Fibroblast of skin of left biceps (primary cell): ENCODE results near the gene KCNK1.

Experiments used
- DNase-seq, 2 experiments: peaks; one replicate each; pipeline ENCODE4 v3.0.0-alpha.2; 2013; ENCODE audit warnings: low read depth in 2 of 2

KCNK1 gene

GRCh38 chr1:233704898-233705723, 91.2 kb downstream of the KCNK1 start:
- DNase-seq = no peak

GRCh38 chr1:233707153-233707879, 93.4 kb downstream of the KCNK1 start:
- DNase-seq = no peak

GRCh38 chr1:233707880-233708815, 94.2 kb downstream of the KCNK1 start:
- DNase-seq = no peak

- no peak for DNase-seq
Observed at GRCh38 chr1:233710031-233710430, 96.1 kb downstream of the KCNK1 start.

DNA sequence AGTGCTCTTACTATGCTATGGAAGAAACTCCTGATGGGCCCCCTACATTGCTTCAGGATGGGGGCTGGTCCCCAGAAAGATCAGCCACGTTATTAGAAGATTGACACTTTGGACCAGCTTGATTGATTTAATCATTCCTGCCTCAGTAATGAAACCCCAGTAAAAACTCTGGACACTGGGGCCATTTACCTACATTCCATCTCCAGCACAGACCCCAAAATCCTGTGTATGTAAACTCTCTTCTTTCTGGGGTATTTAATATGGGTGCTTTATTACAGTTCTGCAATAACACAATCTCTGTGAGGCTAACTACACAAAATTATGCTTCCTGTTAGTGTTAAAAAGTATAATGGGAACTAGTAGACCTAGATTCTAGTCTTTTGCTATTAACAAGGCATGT, 96.6 kb downstream of the KCNK1 start:
- no peak for DNase-seq

- no peak for DNase-seq
Observed at GRCh38 chr1:233714631-233715217, 100.8 kb downstream of the KCNK1 start.

DNA sequence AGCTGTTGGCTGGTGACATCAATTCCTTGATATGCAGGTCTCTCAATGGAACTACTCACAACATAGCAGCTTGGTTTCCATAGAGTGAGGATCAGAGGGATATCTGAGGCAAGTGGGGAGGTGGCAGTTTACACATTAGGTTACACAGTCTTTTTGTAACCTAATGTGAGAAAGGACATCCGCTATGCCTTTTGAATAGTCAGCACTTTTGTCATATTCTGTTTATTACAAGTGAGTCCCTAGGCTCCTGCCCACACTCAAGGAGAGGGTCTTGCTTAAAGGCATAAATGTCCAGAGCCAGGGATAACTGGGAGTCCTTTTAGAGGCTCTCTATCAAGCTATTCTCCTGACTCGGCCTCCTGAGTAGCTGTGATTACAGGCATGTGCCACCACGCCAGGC, 104.2 kb downstream of the KCNK1 start:
- no peak for DNase-seq

GRCh38 chr1:233719655-233720341, 105.9 kb downstream of the KCNK1 start:
- DNase-seq = no peak

DNA sequence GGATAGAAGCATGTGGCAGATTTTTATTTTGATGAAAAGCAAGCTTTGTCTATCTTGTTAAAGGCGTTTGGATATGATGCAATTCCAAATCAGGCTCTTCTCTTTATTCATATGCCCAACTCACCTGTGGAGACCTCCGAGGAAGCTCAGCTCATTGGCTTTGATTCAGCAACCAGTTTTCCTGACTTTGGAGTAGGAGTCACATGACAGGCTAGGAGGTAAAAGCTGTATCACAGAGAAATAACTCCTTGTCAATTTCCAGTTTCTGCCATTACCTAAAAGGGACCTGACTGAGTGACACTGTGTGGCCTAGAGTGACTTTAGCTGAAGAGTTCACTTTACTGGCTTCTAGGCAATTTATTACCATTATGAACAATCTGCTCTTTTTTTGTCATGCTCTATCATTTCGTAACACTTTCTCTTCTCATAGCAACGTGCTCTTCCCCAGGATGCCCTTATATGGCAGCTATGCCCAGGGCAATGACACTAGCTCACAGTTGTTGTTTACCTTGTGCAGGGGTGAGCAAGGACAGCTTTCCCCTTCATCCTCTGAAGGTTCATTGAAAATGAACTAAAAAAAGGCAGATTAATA, 107.2 kb downstream of the KCNK1 start:
- no peak for DNase-seq
